ENCODE data around the gene PALB2. TPM values are rescaled to one million over a fixed set of nuclear protein-coding genes. Genes with fewer than 3 reads are reported as not detected.

The PALB2 gene
- 10.1 TPM for total RNA-seq

DNA sequence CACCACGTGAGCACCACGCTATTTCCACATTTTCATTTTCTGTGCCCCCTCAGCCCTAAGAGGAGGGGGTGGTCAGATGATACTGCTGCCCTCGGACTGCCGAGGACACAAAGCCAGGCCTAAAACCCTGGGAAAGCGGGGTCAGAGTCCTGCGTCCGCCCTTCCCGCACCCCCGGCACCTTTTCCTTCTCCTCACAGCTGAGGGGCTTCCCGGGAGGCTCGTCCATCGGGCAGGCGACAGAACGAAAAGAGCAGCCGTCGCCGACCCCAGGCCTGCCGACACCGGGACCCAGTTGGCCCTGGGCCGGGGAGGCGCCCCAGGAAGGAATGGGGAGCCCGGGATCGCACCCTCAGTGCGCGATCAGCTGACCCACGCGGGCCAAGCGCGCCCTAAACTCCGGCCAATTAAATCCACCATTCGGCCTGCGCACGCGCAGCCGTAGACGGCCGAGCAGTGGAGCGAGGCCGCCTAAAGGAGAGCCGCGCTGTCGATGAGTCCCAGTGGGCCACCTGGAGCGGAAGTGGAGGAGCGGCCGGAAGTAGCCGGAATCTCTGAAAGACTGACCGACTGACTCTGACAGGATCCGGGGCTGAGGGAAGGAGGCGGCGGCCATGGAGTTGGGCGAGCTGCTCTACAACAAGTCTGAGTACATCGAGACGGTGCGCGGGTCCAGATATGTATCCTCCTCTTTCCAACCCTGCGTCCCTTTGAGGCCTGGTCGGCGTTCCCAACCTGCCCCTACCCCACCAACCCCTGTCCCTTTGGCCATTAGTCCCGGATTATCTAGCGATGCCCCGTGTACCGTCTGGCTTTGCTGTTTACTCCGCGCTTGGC, at the start of gene PALB2, which contains the start of gene DCTN5:
Gene PALB2 (minus strand): TSS at position 380 of the 835 bp plus-strand sequence. CDS start 153 bp downstream, at position 227.
Gene DCTN5 (plus strand): TSS at position 536 of the 835 bp plus-strand sequence. CDS start 77 bp downstream, at position 613.
- H3K9me3 ChIP-seq: no peaks in the 10 kb centered on the region
- intact Hi-C loops (cut with DNase I): no loop called here
- no peaks in the 10 kb centered on the region for H3K27me3 ChIP-seq
- peaks cover 0 to 38% of the 10 kb centered on the region in 2 donors for H3K36me3 ChIP-seq
- peak within 1 kb of the TSS; percentile 82 to 97 for H3K4me3 ChIP-seq
- H3K4me1 ChIP-seq: peaks cover 28% of the 10 kb centered on the region
- peak within 1 kb of the TSS; percentile 84 for H3K27ac ChIP-seq
- DNase-seq (ENCODE audit: extremely low spot score in 2 of 2): peak; percentile 93 to 97
- TF ChIP-seq POLR2A (IDR thresholded peaks at IDR 0.05): no peak
- TF ChIP-seq POLR2AphosphoS5 (IDR thresholded peaks at IDR 0.05; ENCODE audit: insufficient read depth in 1 of 2, low read depth in 1 of 2): peak; percentile 81 to 98

DNA sequence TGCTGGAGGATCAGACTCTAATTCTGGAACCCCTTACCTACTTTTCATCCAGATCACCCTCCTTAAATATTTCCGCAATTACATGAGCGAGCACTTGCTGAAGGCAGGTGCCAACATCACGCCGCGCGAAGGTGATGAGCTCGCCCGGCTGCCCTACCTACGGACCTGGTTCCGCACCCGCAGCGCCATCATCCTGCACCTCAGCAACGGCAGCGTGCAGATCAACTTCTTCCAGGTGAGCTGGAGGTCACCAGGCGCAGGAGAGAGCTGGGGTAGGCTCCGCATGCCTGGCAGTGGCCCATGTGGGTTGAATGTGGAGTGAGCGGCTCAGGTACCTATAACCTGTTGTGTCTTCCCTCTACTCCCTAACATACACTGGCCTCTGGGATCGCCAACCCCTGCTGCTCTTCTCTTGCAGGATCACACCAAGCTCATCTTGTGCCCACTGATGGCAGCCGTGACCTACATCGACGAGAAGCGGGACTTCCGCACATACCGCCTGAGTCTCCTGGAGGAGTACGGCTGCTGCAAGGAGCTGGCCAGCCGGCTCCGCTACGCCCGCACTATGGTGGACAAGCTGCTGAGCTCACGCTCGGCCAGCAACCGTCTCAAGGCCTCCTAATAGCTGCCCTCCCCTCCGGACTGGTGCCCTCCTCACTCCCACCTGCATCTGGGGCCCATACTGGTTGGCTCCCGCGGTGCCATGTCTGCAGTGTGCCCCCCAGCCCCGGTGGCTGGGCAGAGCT, 48.5 kb upstream of the PALB2 start:
- no peaks in the 10 kb centered on the region for H3K9me3 ChIP-seq
- no peak overlapping the region for H3K4me3 ChIP-seq
- peaks cover 0 to 46% of the 10 kb centered on the region in 2 donors for H3K36me3 ChIP-seq
- no peak overlapping the region for H3K27ac ChIP-seq
- intact Hi-C loops (cut with DNase I): no loop called here
- TF ChIP-seq POLR2AphosphoS5 (IDR thresholded peaks at IDR 0.05; ENCODE audit: insufficient read depth in 1 of 2, low read depth in 1 of 2) (no peak), POLR2A (IDR thresholded peaks at IDR 0.05) (no peak), CTCF (IDR thresholded peaks at IDR 0.05) (no peak)
- no peaks in the 10 kb centered on the region for H3K4me1 ChIP-seq
- no peak for DNase-seq (ENCODE audit: extremely low spot score in 2 of 2)
- H3K27me3 ChIP-seq: no peaks in the 10 kb centered on the region

DNA sequence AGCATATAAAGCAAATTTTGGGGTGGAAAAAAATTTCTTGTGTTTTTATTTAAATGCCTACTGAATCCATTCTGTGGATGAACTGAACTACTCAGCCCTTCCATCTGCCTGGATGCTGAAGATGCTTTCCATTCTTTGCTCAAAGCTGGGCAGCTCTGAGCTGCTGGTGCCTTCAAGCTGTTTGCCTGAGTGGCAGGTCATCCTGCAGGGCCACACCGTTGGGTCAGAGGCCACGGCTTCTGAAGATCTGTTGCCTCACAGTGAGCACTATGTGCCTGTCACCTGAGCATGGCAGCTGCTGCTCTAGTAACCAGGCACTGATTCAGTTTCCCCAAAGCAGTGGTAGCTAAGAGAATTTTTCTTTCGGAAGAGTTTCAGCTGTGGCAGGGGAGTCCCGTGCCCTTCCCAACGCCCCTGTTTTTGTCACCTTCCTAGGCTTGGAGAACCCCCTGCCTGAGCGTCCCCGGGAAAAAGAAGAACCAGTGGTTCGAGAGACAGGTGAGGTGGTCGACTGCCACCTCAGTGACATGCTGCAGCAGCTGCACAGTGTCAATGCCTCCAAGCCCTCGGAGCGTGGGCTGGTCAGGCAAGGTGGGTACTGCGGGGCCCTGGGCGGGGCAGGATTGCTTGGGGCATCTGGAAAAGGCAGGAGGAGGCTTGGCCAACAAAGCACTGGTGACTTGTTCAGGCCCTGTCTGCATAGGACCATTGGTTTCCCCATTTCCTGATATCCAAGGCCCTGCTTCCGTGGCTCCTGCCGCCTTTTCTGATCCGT, 46.1 kb upstream of the PALB2 start:
- intact Hi-C loops (cut with DNase I): no loop called here
- no peak for DNase-seq (ENCODE audit: extremely low spot score in 2 of 2)
- no peaks in the 10 kb centered on the region for H3K27me3 ChIP-seq
- no peak overlapping the region for H3K27ac ChIP-seq
- no peak overlapping the region for H3K4me3 ChIP-seq
- peaks cover 0 to 58% of the 10 kb centered on the region in 2 donors for H3K36me3 ChIP-seq
- H3K9me3 ChIP-seq: no peaks in the 10 kb centered on the region
- TF ChIP-seq CTCF (IDR thresholded peaks at IDR 0.05) (no peak), POLR2A (IDR thresholded peaks at IDR 0.05) (no peak), POLR2AphosphoS5 (IDR thresholded peaks at IDR 0.05; ENCODE audit: insufficient read depth in 1 of 2, low read depth in 1 of 2) (no peak)
- no peaks in the 10 kb centered on the region for H3K4me1 ChIP-seq

- no peak for DNase-seq (ENCODE audit: extremely low spot score in 2 of 2)
- no peak overlapping the region for H3K4me3 ChIP-seq
- intact Hi-C loops (cut with DNase I): no loop called here
- TF ChIP-seq CTCF (IDR thresholded peaks at IDR 0.05) (no peak), POLR2A (IDR thresholded peaks at IDR 0.05) (no peak), POLR2AphosphoS5 (IDR thresholded peaks at IDR 0.05; ENCODE audit: insufficient read depth in 1 of 2, low read depth in 1 of 2) (no peak)
- peaks cover 0 to 30% of the 10 kb centered on the region in 2 donors for H3K36me3 ChIP-seq
- H3K9me3 ChIP-seq: no peaks in the 10 kb centered on the region
- H3K27ac ChIP-seq: no peak overlapping the region
- H3K4me1 ChIP-seq: peaks cover 14% of the 10 kb centered on the region
- H3K27me3 ChIP-seq: no peaks in the 10 kb centered on the region
Observed at GRCh38 chr16:23683487-23683886, 42.4 kb upstream of the PALB2 start.

GRCh38 chr16:23682181-23682580, 41.1 kb upstream of the PALB2 start:
- peaks cover 0 to 16% of the 10 kb centered on the region in 2 donors for H3K36me3 ChIP-seq
- intact Hi-C loops (cut with DNase I): no loop called here
- no peak for TF ChIP-seq POLR2AphosphoS5 (IDR thresholded peaks at IDR 0.05; ENCODE audit: insufficient read depth in 1 of 2, low read depth in 1 of 2)
- no peak for TF ChIP-seq CTCF (IDR thresholded peaks at IDR 0.05)
- no peak for TF ChIP-seq POLR2A (IDR thresholded peaks at IDR 0.05)

More at GRCh38 chr16:23682181-23682580, 41.1 kb upstream of the PALB2 start:
- no peak overlapping the region for H3K27ac ChIP-seq
- peaks cover 20% of the 10 kb centered on the region for H3K4me1 ChIP-seq
- no peaks in the 10 kb centered on the region for H3K9me3 ChIP-seq
- H3K4me3 ChIP-seq: no peak overlapping the region
- DNase-seq (ENCODE audit: extremely low spot score in 2 of 2): no peak
- no peaks in the 10 kb centered on the region for H3K27me3 ChIP-seq

All from vagina (tissue), 2 donors.